GM23338 (cell line): ENCODE results near the gene USP48. TPM values are rescaled to one million over a fixed set of nuclear protein-coding genes. Genes with fewer than 3 reads are reported as not detected.

Experiments used
- ATAC-seq: fragments of 200-7000 bp; cut with Tn5 transposase; 3 replicates; pipeline ENCODE4 v1.9.1; 2020
- DNase-seq: peaks from one replicate; pipeline ENCODE4 v3.0.0-alpha.2; 2015; ENCODE audit warnings: low spot score
- H2AFZ ChIP-seq: fragments of 200-600 bp; sonication (generic); 2 replicates; pipeline ENCODE4 v1.8.0; 2016; ENCODE audit warnings: antibody characterized with exemption, mild to moderate bottlenecking, moderate library complexity
- H3F3A ChIP-seq: fragments of 200-600 bp; sonication (generic); replicated peaks from 2 replicates; pipeline ENCODE4 v1.8.0; 2017; ENCODE audit warnings: antibody characterized with exemption, mixed run types, low read depth
- H3K27ac ChIP-seq: fragments of 200-600 bp; sonication (generic); 2 replicates; pipeline ENCODE4 v1.6.1; 2016; ENCODE audit warnings: low read depth
- H3K27me3 ChIP-seq: fragments of 200-600 bp; sonication (generic); 2 replicates; pipeline ENCODE4 v1.8.0; 2016; ENCODE audit warnings: mild to moderate bottlenecking, mixed run types, moderate library complexity; ENCODE audit not compliant: insufficient read depth
- H3K36me3 ChIP-seq: fragments of 200-600 bp; sonication (generic); 2 replicates; pipeline ENCODE4 v1.8.0; 2016; ENCODE audit warnings: mild to moderate bottlenecking; ENCODE audit not compliant: insufficient read depth
- H3K4me1 ChIP-seq: fragments of 200-600 bp; sonication (generic); 2 replicates; pipeline ENCODE4 v1.8.0; 2016; ENCODE audit warnings: mild to moderate bottlenecking, moderate library complexity; ENCODE audit not compliant: insufficient read depth
- H3K4me2 ChIP-seq: fragments of 200-600 bp; sonication (generic); 2 replicates; pipeline ENCODE4 v1.7.1; 2017; ENCODE audit warnings: mixed run types
- H3K4me3 ChIP-seq: fragments of 200-600 bp; sonication (generic); 2 replicates; pipeline ENCODE4 v1.6.1; 2016; ENCODE audit warnings: mixed run types
- H3K79me2 ChIP-seq: fragments of 200-600 bp; sonication (generic); replicated peaks from 2 replicates; pipeline ENCODE4 v1.8.0; 2017; ENCODE audit warnings: mild to moderate bottlenecking; ENCODE audit not compliant: insufficient read depth
- H3K9me2 ChIP-seq: fragments of 200-600 bp; sonication (generic); 2 replicates; pipeline ENCODE4 v1.8.0; 2017; ENCODE audit not compliant: insufficient read depth
- H4K20me1 ChIP-seq: fragments of 200-600 bp; sonication (generic); replicated peaks from 2 replicates; pipeline ENCODE4 v1.8.0; 2017; ENCODE audit warnings: mild to moderate bottlenecking; ENCODE audit not compliant: insufficient read depth
- H3K27ac Mint-ChIP-seq: 2 replicates; pipeline ENCODE4 v1.8.0; 2020; ENCODE audit warnings: inconsistent platforms, mild to moderate bottlenecking, moderate library complexity, mixed read lengths
- H3K27me3 Mint-ChIP-seq: 3 replicates; pipeline ENCODE4 v1.8.0; 2022; ENCODE audit warnings: low read depth, mild to moderate bottlenecking, moderate library complexity, mixed read lengths, inconsistent platforms; ENCODE audit not compliant: insufficient read depth, poor library complexity
- H3K36me3 Mint-ChIP-seq: 3 replicates; pipeline ENCODE4 v1.8.0; 2021; ENCODE audit warnings: low read depth, mild to moderate bottlenecking, inconsistent platforms, moderate library complexity, mixed read lengths
- H3K4me1 Mint-ChIP-seq: 3 replicates; pipeline ENCODE4 v1.8.0; 2020; ENCODE audit warnings: mild to moderate bottlenecking, inconsistent platforms, mixed read lengths
- H3K4me3 Mint-ChIP-seq: 3 replicates; pipeline ENCODE4 v1.8.0; 2021; ENCODE audit warnings: moderate library complexity, mild to moderate bottlenecking, inconsistent platforms, mixed read lengths
- H3K9me3 Mint-ChIP-seq: 3 replicates; pipeline ENCODE4 v1.8.0; 2020; ENCODE audit warnings: moderate library complexity, mild to moderate bottlenecking, inconsistent platforms, mixed read lengths
- CREB1 ChIP-seq: fragments of 250-450 bp; sonication (Bioruptor Pico); IDR thresholded peaks from 2 replicates; pipeline ENCODE4 v1.5.0; 2020; ENCODE audit warnings: low read depth, mild to moderate bottlenecking, moderate library complexity
- CTCF ChIP-seq, 2 experiments: fragments of 200-600 bp in 1 of 2; sonication (generic) in 1 of 2; conservative IDR thresholded peaks; 2 replicates each; pipeline versions ENCODE4 v1.5.1 to v1.6.1; 2016 to 2017; ENCODE audit warnings: antibody characterized with exemption in 2 of 2, low read depth in 2 of 2, mild to moderate bottlenecking in 2 of 2, moderate library complexity in 1 of 2
- ETS1 ChIP-seq: IDR thresholded peaks from 2 replicates; pipeline ENCODE4 v1.6.1; 2016; ENCODE audit warnings: antibody characterized with exemption
- EZH2 ChIP-seq: fragments of 200-600 bp; sonication (generic); IDR thresholded peaks from one replicate; pipeline ENCODE4 v1.8.0; 2017; ENCODE audit warnings: antibody characterized with exemption, mild to moderate bottlenecking, low read depth; ENCODE audit not compliant: unreplicated experiment
- EZH2phosphoT487 ChIP-seq: fragments of 200-600 bp; sonication (generic); IDR thresholded peaks from one replicate; pipeline ENCODE4 v1.8.1; 2018; ENCODE audit warnings: antibody characterized with exemption; ENCODE audit not compliant: unreplicated experiment
- JUNB ChIP-seq: IDR thresholded peaks from one replicate; pipeline ENCODE4 v1.6.1; 2016; ENCODE audit warnings: antibody characterized with exemption; ENCODE audit not compliant: unreplicated experiment
- NANOG ChIP-seq: IDR thresholded peaks from 2 replicates; pipeline ENCODE4 v1.6.1; 2016; ENCODE audit warnings: antibody characterized with exemption, borderline replicate concordance
- POLR2AphosphoS5 ChIP-seq: IDR thresholded peaks from 2 replicates; pipeline ENCODE4 v1.6.1; 2016; ENCODE audit warnings: antibody characterized with exemption, low read depth
- REST ChIP-seq: IDR thresholded peaks from one replicate; pipeline ENCODE4 v1.6.1; 2018; ENCODE audit warnings: antibody characterized with exemption; ENCODE audit not compliant: unreplicated experiment
- STAT1 ChIP-seq: IDR thresholded peaks from one replicate; pipeline ENCODE4 v1.6.1; 2016; ENCODE audit warnings: antibody characterized with exemption; ENCODE audit not compliant: unreplicated experiment
- ZNF114 ChIP-seq: fragments of 250-450 bp; sonication (Bioruptor Pico); IDR thresholded peaks from 2 replicates; pipeline ENCODE4 v1.5.0; 2020; ENCODE audit warnings: mild to moderate bottlenecking, moderate library complexity
- ZNF331 ChIP-seq: fragments of 250-450 bp; sonication (Bioruptor Pico); IDR thresholded peaks from 2 replicates; pipeline ENCODE4 v1.5.0; 2020; ENCODE audit warnings: low read depth, mild to moderate bottlenecking, moderate library complexity
- ZNF462 ChIP-seq: fragments of 250-450 bp; sonication (Bioruptor Pico); IDR thresholded peaks from 2 replicates; pipeline ENCODE4 v1.5.0; 2020; ENCODE audit warnings: mild to moderate bottlenecking, moderate library complexity
- polyA plus RNA-seq: library from polyadenylated mRNA; unstranded; fragments of >200 nt; fragmentation: Nextera tagmentation; extraction: Ambion mirVana; gene quantifications from 2 replicates; pipeline ENCODE4 v1.2.1, GENCODE V29; 2016
- total RNA-seq: library from RNA; depleted of rRNA; stranded (reverse); fragments of >200 nt; shearing (Covaris generic); gene quantifications from 2 replicates; pipeline ENCODE4 v1.2.3, GENCODE V29; 2014

The USP48 gene
- total and polyA plus RNA-seq, 2 experiments from 2014 or later: 85.9 to 151 TPM

- H3K27ac ChIP-seq: no peak overlapping the region
- no peak overlapping the region for H3K4me2 ChIP-seq
- no peak overlapping the region for H3K4me3 ChIP-seq
- no peak overlapping the region for H2AFZ ChIP-seq
- no peaks in the 10 kb centered on the region for H4K20me1 ChIP-seq
- peaks cover 5% of the 10 kb centered on the region; the same call in 1 of the 2 replicates for H3K27me3 ChIP-seq
- TF ChIP-seq JUNB (no peak), ZNF331 (CRISPR knock-in tag) (no peak), NANOG (no peak), CREB1 (CRISPR knock-in tag) (no peak), STAT1 (no peak), ETS1 (no peak), POLR2AphosphoS5 (no peak), EZH2 (no peak), CTCF (conservative IDR thresholded peaks at IDR 0.05; ENCODE audit: low read depth in 2 of 2) (no peak), REST (no peak), EZH2phosphoT487 (no peak), ZNF114 (CRISPR knock-in tag) (no peak), ZNF462 (CRISPR knock-in tag) (no peak)
- no peaks in the 10 kb centered on the region for H3K9me2 ChIP-seq
- ATAC-seq (no peak), DNase-seq (no peak)
- peaks cover 3% of the 10 kb centered on the region; the same call in 1 of the 2 replicates for H3K4me1 ChIP-seq
- no peak overlapping the region for H3K27ac Mint-ChIP-seq
- peaks cover 17% of the 10 kb centered on the region for H3K4me1 Mint-ChIP-seq
- peaks cover 8% of the 10 kb centered on the region; the same call in 2 of the 3 replicates for H3K36me3 Mint-ChIP-seq
- H3K36me3 ChIP-seq: no peaks in the 10 kb centered on the region
- no peaks in the 10 kb centered on the region; the same call in 2 of the 3 replicates for H3K9me3 Mint-ChIP-seq
- H3F3A ChIP-seq: peaks cover 16% of the 10 kb centered on the region; the same call in 1 of the 2 replicates
- no peaks in the 10 kb centered on the region for H3K79me2 ChIP-seq
- H3K4me3 Mint-ChIP-seq: no peak overlapping the region
- peaks cover 6% of the 10 kb centered on the region for H3K27me3 Mint-ChIP-seq
Observed at GRCh38 chr1:21816602-21817302, 33.8 kb upstream of the USP48 start.
